Measurements from ENCODE around the gene TMC1.

Gene TMC1

DNA sequence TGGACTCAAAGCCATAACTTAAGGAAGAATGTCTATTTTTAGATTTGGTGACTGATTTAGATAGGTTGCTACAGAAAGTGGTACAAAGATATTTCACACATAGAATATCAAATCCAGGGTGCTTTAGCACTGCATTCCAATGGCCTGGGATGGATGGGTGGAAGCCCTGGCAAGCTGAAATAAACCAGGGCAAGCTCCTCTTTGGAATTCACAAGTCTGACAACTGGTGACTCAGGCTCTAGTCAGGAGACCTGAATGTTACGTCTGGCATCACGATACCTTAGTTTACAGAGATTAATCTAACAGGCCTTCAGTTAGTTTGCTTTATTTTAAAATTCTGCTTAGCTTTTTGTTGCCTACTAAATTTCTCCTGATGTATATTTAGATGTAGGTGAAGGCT is 144.0 kb downstream of the TMC1 start (continued):
- no peak for TF ChIP-seq MEIS1 (CRISPR knock-in tag; IDR thresholded peaks at IDR 0.05; ENCODE audit: borderline replicate concordance)
- TF ChIP-seq, protein P1, sequence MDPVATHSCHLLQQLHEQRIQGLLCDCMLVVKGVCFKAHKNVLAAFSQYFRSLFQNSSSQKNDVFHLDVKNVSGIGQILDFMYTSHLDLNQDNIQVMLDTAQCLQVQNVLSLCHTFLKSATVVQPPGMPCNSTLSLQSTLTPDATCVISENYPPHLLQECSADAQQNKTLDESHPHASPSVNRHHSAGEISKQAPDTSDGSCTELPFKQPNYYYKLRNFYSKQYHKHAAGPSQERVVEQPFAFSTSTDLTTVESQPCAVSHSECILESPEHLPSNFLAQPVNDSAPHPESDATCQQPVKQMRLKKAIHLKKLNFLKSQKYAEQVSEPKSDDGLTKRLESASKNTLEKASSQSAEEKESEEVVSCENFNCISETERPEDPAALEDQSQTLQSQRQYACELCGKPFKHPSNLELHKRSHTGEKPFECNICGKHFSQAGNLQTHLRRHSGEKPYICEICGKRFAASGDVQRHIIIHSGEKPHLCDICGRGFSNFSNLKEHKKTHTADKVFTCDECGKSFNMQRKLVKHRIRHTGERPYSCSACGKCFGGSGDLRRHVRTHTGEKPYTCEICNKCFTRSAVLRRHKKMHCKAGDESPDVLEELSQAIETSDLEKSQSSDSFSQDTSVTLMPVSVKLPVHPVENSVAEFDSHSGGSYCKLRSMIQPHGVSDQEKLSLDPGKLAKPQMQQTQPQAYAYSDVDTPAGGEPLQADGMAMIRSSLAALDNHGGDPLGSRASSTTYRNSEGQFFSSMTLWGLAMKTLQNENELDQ (tag by site-specific recombination; IDR thresholded peaks at IDR 0.05; ENCODE audit: low read depth): no peak
- TF ChIP-seq ZNF548 (tag by site-specific recombination; IDR thresholded peaks at IDR 0.05): no peak
- no peak for TF ChIP-seq SCRT1 (tag by site-specific recombination; IDR thresholded peaks at IDR 0.05; ENCODE audit: borderline replicate concordance)

DNA sequence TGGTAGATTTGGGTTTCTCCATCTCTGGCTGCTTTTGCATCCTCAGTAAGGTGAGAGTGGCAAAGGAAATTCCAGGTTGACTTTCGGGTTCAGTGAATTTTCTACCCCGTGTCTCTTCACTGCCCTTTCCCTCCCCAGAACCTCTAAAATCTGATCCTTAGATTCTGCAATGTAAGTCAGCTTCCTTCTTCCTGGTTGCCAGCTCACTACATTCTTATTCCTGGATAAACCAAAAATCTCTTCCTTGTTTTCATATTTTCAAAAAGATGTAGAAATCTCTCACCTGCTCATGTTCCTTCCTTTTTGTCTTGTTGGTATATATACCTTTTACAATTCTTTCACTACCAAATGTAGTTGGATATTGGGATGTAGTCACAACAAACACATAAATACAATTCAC is 145.8 kb downstream of the TMC1 start:
- Histone ChIP-seq H3K36me3 (ENCODE audit: control insufficient read depth in 2 of 2, insufficient read depth in 1 of 2, low read length in 2 of 2) (no peaks in the 10 kb centered on the region), H3K4me1 (ENCODE audit: control insufficient read depth, insufficient read depth, low read length) (no peaks in the 10 kb centered on the region), H3K4me3 (ENCODE audit: low read depth, low read length) (no peak overlapping the region), H3K27ac (ENCODE audit: extremely low read depth, low read depth, low read length) (no peak overlapping the region), H3K9me3 (ENCODE audit: control insufficient read depth, insufficient read depth, low read depth, low read length) (no peaks in the 10 kb centered on the region)
- CTCF ChIA-PET: interaction anchor here (1.0 kb wide), 1 partner anchor 424 kb away, joined by 3 read pairs; no protein-coding TSS in a partner anchor
- TF ChIP-seq, protein P2, sequence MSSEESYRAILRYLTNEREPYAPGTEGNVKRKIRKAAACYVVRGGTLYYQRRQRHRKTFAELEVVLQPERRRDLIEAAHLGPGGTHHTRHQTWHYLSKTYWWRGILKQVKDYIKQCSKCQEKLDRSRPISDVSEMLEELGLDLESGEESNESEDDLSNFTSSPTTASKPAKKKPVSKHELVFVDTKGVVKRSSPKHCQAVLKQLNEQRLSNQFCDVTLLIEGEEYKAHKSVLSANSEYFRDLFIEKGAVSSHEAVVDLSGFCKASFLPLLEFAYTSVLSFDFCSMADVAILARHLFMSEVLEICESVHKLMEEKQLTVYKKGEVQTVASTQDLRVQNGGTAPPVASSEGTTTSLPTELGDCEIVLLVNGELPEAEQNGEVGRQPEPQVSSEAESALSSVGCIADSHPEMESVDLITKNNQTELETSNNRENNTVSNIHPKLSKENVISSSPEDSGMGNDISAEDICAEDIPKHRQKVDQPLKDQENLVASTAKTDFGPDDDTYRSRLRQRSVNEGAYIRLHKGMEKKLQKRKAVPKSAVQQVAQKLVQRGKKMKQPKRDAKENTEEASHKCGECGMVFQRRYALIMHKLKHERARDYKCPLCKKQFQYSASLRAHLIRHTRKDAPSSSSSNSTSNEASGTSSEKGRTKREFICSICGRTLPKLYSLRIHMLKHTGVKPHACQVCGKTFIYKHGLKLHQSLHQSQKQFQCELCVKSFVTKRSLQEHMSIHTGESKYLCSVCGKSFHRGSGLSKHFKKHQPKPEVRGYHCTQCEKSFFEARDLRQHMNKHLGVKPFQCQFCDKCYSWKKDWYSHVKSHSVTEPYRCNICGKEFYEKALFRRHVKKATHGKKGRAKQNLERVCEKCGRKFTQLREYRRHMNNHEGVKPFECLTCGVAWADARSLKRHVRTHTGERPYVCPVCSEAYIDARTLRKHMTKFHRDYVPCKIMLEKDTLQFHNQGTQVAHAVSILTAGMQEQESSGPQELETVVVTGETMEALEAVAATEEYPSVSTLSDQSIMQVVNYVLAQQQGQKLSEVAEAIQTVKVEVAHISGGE (tag by site-specific recombination; conservative IDR thresholded peaks at IDR 0.05; ENCODE audit: low read depth): no peak
- TF ChIP-seq KLF16 (tag by site-specific recombination; IDR thresholded peaks at IDR 0.05): no peak
- TF ChIP-seq, protein P1 (tag by site-specific recombination; IDR thresholded peaks at IDR 0.05; ENCODE audit: low read depth): no peak
- no peak for TF ChIP-seq YY1 (tag by site-specific recombination; IDR thresholded peaks at IDR 0.05)
- no peak for TF ChIP-seq BCL11A (tag by site-specific recombination; IDR thresholded peaks at IDR 0.05; ENCODE audit: low read depth)
- no peak for TF ChIP-seq ZNF239 (tag by site-specific recombination; IDR thresholded peaks at IDR 0.05)
- no peak for TF ChIP-seq ZBTB17 (tag by site-specific recombination; IDR thresholded peaks at IDR 0.05)
- TF ChIP-seq ZNF394 (tag by site-specific recombination; IDR thresholded peaks at IDR 0.05; ENCODE audit: borderline replicate concordance): no peak
- TF ChIP-seq ZNF558 (tag by site-specific recombination; IDR thresholded peaks at IDR 0.05): no peak
- no peak for TF ChIP-seq ZNF777 (tag by site-specific recombination; IDR thresholded peaks at IDR 0.05; ENCODE audit: borderline replicate concordance)
- no peak for TF ChIP-seq ZNF114 (tag by site-specific recombination; IDR thresholded peaks at IDR 0.05)
- no peak for TF ChIP-seq PRDM1 (tag by site-specific recombination; IDR thresholded peaks at IDR 0.05)
- no peak for TF ChIP-seq KLF9 (tag by site-specific recombination; IDR thresholded peaks at IDR 0.05; ENCODE audit: low read depth)
- TF ChIP-seq SCRT2 (tag by site-specific recombination; IDR thresholded peaks at IDR 0.05): no peak
- no peak for TF ChIP-seq ZNF211 (tag by site-specific recombination; IDR thresholded peaks at IDR 0.05; ENCODE audit: low read depth)
- no peak for TF ChIP-seq HOXC10 (CRISPR knock-in tag; IDR thresholded peaks at IDR 0.05)
- no peak for TF ChIP-seq ZNF174 (tag by site-specific recombination; IDR thresholded peaks at IDR 0.05)
- TF ChIP-seq ZNF529 (tag by site-specific recombination; IDR thresholded peaks at IDR 0.05; ENCODE audit: insufficient replicate concordance): no peak
- TF ChIP-seq, protein P3, sequence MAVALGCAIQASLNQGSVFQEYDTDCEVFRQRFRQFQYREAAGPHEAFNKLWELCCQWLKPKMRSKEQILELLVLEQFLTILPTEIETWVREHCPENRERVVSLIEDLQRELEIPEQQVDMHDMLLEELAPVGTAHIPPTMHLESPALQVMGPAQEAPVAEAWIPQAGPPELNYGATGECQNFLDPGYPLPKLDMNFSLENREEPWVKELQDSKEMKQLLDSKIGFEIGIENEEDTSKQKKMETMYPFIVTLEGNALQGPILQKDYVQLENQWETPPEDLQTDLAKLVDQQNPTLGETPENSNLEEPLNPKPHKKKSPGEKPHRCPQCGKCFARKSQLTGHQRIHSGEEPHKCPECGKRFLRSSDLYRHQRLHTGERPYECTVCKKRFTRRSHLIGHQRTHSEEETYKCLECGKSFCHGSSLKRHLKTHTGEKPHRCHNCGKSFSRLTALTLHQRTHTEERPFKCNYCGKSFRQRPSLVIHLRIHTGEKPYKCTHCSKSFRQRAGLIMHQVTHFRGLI (tag by site-specific recombination; IDR thresholded peaks at IDR 0.05): no peak
- no peak for TF ChIP-seq ZNF10 (tag by site-specific recombination; IDR thresholded peaks at IDR 0.05)
- POLR2A ChIA-PET: no interaction called here
